Measurements from ENCODE around the gene ARFGEF3. TPM values are rescaled to one million over a fixed set of nuclear protein-coding genes. Genes with fewer than 3 reads are reported as not detected.
"Not testable (repeated sequence)": the region's sequence is repeated elsewhere in the genome, so short reads cannot be mapped to it uniquely, and the experiment has no call there.

The ARFGEF3 gene
- total and polyA plus RNA-seq, 2 donors (not counting 1 experiment from before 2014, with no cell fraction given) = under 0.01 to 0.14 TPM

- no peaks in the 10 kb centered on the region for H3K79me2 ChIP-seq (ENCODE audit: control insufficient read depth, insufficient read depth, low read length)
- no peak for DNase-seq (ENCODE audit: low read depth in 2 of 2)
- no peak overlapping the region for H3K4me3 ChIP-seq (replicated peaks in 1 of 4; ENCODE audit: control extremely low read depth in 1 of 4, insufficient read depth in 1 of 4, low read depth in 3 of 4, low read length in 4 of 4)
- TF ChIP-seq CTCF (conservative IDR thresholded peaks at IDR 0.05 in 1 of 2, IDR thresholded peaks at IDR 0.05 in 1 of 2; ENCODE audit: low read depth in 1 of 2, low read length in 2 of 2) = no peak
- TF ChIP-seq EZH2 (IDR thresholded peaks at IDR 0.05; ENCODE audit: low read length, missing control alignments) = no peak
- no peaks in the 10 kb centered on the region for H4K20me1 ChIP-seq (ENCODE audit: control insufficient read depth, extremely low read depth, insufficient read depth, low read length)
- H3K27me3 ChIP-seq (ENCODE audit: control insufficient read depth, insufficient read depth, low read length) = no peaks in the 10 kb centered on the region
- no peak overlapping the region for H3K27ac ChIP-seq (ENCODE audit: insufficient read depth, low read length)
- no peaks in the 10 kb centered on the region for H3K9me3 ChIP-seq (ENCODE audit: control insufficient read depth, insufficient read depth, low read depth, low read length)
- H3K36me3 ChIP-seq (ENCODE audit: control insufficient read depth, insufficient read depth, low read length) = no peaks in the 10 kb centered on the region
- no peaks in the 10 kb centered on the region for H3K4me1 ChIP-seq (ENCODE audit: control insufficient read depth, extremely low read depth, insufficient read depth, low read length)
- H3K4me2 ChIP-seq (ENCODE audit: extremely low read depth, insufficient read depth, low read length) = no peak overlapping the region
- H2AFZ ChIP-seq (ENCODE audit: low read length) = no peak overlapping the region
- H3K9ac ChIP-seq (ENCODE audit: insufficient read depth, low read length) = no peak overlapping the region
Observed at GRCh38 chr6:138357928-138358327, 196.2 kb downstream of the ARFGEF3 start.

- not testable (repeated sequence) for H4K20me1 ChIP-seq (ENCODE audit: control insufficient read depth, extremely low read depth, insufficient read depth, low read length); H3K4me2 ChIP-seq (ENCODE audit: extremely low read depth, insufficient read depth, low read length); DNase-seq (ENCODE audit: low read depth in 2 of 2); H2AFZ ChIP-seq (ENCODE audit: low read length); H3K4me3 ChIP-seq (replicated peaks in 1 of 4; ENCODE audit: control extremely low read depth in 1 of 4, insufficient read depth in 1 of 4, low read depth in 3 of 4, low read length in 4 of 4); H3K79me2 ChIP-seq (ENCODE audit: control insufficient read depth, insufficient read depth, low read length); H3K4me1 ChIP-seq (ENCODE audit: control insufficient read depth, extremely low read depth, insufficient read depth, low read length); H3K9ac ChIP-seq (ENCODE audit: insufficient read depth, low read length); H3K9me3 ChIP-seq (ENCODE audit: control insufficient read depth, insufficient read depth, low read depth, low read length); H3K36me3 ChIP-seq (ENCODE audit: control insufficient read depth, insufficient read depth, low read length); H3K27me3 ChIP-seq (ENCODE audit: control insufficient read depth, insufficient read depth, low read length); H3K27ac ChIP-seq (ENCODE audit: insufficient read depth, low read length)
Observed at GRCh38 chr6:138368684-138369083, 206.9 kb downstream of the ARFGEF3 start.

GRCh38 chr6:138370631-138371451 is 209.1 kb downstream of the ARFGEF3 start:
- H3K27me3 ChIP-seq (ENCODE audit: control insufficient read depth, insufficient read depth, low read length) = no peaks in the 10 kb centered on the region
- no peak for TF ChIP-seq CTCF (conservative IDR thresholded peaks at IDR 0.05 in 1 of 2, IDR thresholded peaks at IDR 0.05 in 1 of 2; ENCODE audit: low read depth in 1 of 2, low read length in 2 of 2)
- TF ChIP-seq EZH2 (IDR thresholded peaks at IDR 0.05; ENCODE audit: low read length, missing control alignments) = no peak
- no peaks in the 10 kb centered on the region for H3K9me3 ChIP-seq (ENCODE audit: control insufficient read depth, insufficient read depth, low read depth, low read length)
- H3K4me3 ChIP-seq (replicated peaks in 1 of 4; ENCODE audit: control extremely low read depth in 1 of 4, insufficient read depth in 1 of 4, low read depth in 3 of 4, low read length in 4 of 4) = no peak overlapping the region
- H3K27ac ChIP-seq (ENCODE audit: insufficient read depth, low read length) = no peak overlapping the region
- H4K20me1 ChIP-seq (ENCODE audit: control insufficient read depth, extremely low read depth, insufficient read depth, low read length) = no peaks in the 10 kb centered on the region
- H3K4me2 ChIP-seq (ENCODE audit: extremely low read depth, insufficient read depth, low read length) = no peak overlapping the region
- H3K36me3 ChIP-seq (ENCODE audit: control insufficient read depth, insufficient read depth, low read length) = no peaks in the 10 kb centered on the region
- no peak overlapping the region for H2AFZ ChIP-seq (ENCODE audit: low read length)
- no peak overlapping the region for H3K9ac ChIP-seq (ENCODE audit: insufficient read depth, low read length)
- H3K79me2 ChIP-seq (ENCODE audit: control insufficient read depth, insufficient read depth, low read length) = no peaks in the 10 kb centered on the region
- no peak for DNase-seq (ENCODE audit: low read depth in 2 of 2)
- no peaks in the 10 kb centered on the region for H3K4me1 ChIP-seq (ENCODE audit: control insufficient read depth, extremely low read depth, insufficient read depth, low read length)
